Measurements from ENCODE around the gene MSN.

MSN gene

GRCh38 chrX:65674204-65674893 lies 6.9 kb downstream of the MSN start:
- DNase-seq = no peak

- no peak for DNase-seq
Measured at GRCh38 chrX:65677954-65678469, 10.6 kb downstream of the MSN start.

GRCh38 chrX:65679071-65679540 lies 11.7 kb downstream of the MSN start:
- DNase-seq = no peak

GRCh38 chrX:65681810-65682209 lies 14.4 kb downstream of the MSN start:
- no peak for DNase-seq

- DNase-seq = no peak
Measured at GRCh38 chrX:65685112-65685511, 17.7 kb downstream of the MSN start.

GRCh38 chrX:65686236-65686635 lies 18.8 kb downstream of the MSN start:
- no peak for DNase-seq

- DNase-seq = no peak
Measured at GRCh38 chrX:65687367-65687766, 19.9 kb downstream of the MSN start.

GRCh38 chrX:65688403-65688871 lies 21.0 kb downstream of the MSN start:
- DNase-seq = no peak

GRCh38 chrX:65689377-65689776 lies 21.9 kb downstream of the MSN start:
- DNase-seq = no peak

- DNase-seq = no peak
Measured at GRCh38 chrX:65690057-65690855, 22.8 kb downstream of the MSN start.

GRCh38 chrX:65695849-65696449 lies 28.5 kb downstream of the MSN start:
- DNase-seq = no peak

GRCh38 chrX:65696613-65697012 lies 29.2 kb downstream of the MSN start:
- no peak for DNase-seq

- DNase-seq = no peak
Measured at GRCh38 chrX:65697211-65697641, 29.8 kb downstream of the MSN start.

GRCh38 chrX:65697915-65698796 lies 30.7 kb downstream of the MSN start:
- no peak for DNase-seq

- no peak for DNase-seq
Measured at GRCh38 chrX:65702956-65703355, 35.5 kb downstream of the MSN start.

- DNase-seq = no peak
Measured at GRCh38 chrX:65705439-65705838, 38.0 kb downstream of the MSN start.

- DNase-seq = peak; percentile 49
Measured at GRCh38 chrX:65706041-65706828, 38.8 kb downstream of the MSN start.

GRCh38 chrX:65707151-65707550 lies 39.7 kb downstream of the MSN start:
- DNase-seq = peak; percentile 43

- no peak for DNase-seq
Measured at GRCh38 chrX:65712005-65712806, 44.8 kb downstream of the MSN start.

- DNase-seq = no peak
Measured at GRCh38 chrX:65718538-65718937, 51.1 kb downstream of the MSN start.

Measured in NCI-H2029 (cell line).